ENCODE data around the gene CDIPT. TPM values are rescaled to one million over a fixed set of nuclear protein-coding genes. Genes with fewer than 3 reads are reported as not detected.

Gene CDIPT
- total and polyA plus RNA-seq, 2 of the 13 experiments (the other 11 are each of a cell fraction or from before 2014, with no cell fraction given): 54.9 to 97.5 TPM

GRCh38 chr16:29900102-29900887 lies 37.3 kb upstream of the CDIPT start, which contains the start of gene ASPHD1 (continued):
- TF ChIP-seq, protein P1, sequence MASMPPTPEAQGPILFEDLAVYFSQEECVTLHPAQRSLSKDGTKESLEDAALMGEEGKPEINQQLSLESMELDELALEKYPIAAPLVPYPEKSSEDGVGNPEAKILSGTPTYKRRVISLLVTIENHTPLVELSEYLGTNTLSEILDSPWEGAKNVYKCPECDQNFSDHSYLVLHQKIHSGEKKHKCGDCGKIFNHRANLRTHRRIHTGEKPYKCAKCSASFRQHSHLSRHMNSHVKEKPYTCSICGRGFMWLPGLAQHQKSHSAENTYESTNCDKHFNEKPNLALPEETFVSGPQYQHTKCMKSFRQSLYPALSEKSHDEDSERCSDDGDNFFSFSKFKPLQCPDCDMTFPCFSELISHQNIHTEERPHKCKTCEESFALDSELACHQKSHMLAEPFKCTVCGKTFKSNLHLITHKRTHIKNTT (CRISPR knock-in tag; IDR thresholded peaks at IDR 0.05): no peak
- TF ChIP-seq ZNF678 (CRISPR knock-in tag; IDR thresholded peaks at IDR 0.05) (peak; percentile 31; the same call in 1 of the 2 replicates), ZKSCAN5 (CRISPR knock-in tag; IDR thresholded peaks at IDR 0.05) (no peak), AKNA (CRISPR knock-in tag; IDR thresholded peaks at IDR 0.05; ENCODE audit: borderline replicate concordance) (no peak), NAIF1 (CRISPR knock-in tag; IDR thresholded peaks at IDR 0.05; ENCODE audit: borderline replicate concordance) (no peak), ZNF629 (CRISPR knock-in tag; conservative IDR thresholded peaks at IDR 0.05) (no peak), DRAP1 (CRISPR knock-in tag; IDR thresholded peaks at IDR 0.05) (no peak), ZNF552 (CRISPR knock-in tag; IDR thresholded peaks at IDR 0.05; ENCODE audit: borderline replicate concordance) (peak; percentile 67), MZF1 (CRISPR knock-in tag; IDR thresholded peaks at IDR 0.05; ENCODE audit: borderline replicate concordance) (no peak), ZNF556 (CRISPR knock-in tag; IDR thresholded peaks at IDR 0.05; ENCODE audit: borderline replicate concordance) (peak; percentile 54), KLF13 (CRISPR knock-in tag; IDR thresholded peaks at IDR 0.05) (no peak), ZNF503 (CRISPR knock-in tag; IDR thresholded peaks at IDR 0.05) (peak; percentile 20), NFE2 (CRISPR knock-in tag; IDR thresholded peaks at IDR 0.05) (no peak), TP53 (CRISPR knock-in tag; conservative IDR thresholded peaks at IDR 0.05) (no peak), ZNF749 (CRISPR knock-in tag; IDR thresholded peaks at IDR 0.05; ENCODE audit: borderline replicate concordance) (peak; percentile 90; the same call in 1 of the 2 replicates), NFE2L1 (CRISPR knock-in tag; IDR thresholded peaks at IDR 0.05; ENCODE audit: borderline replicate concordance) (0 out of 2 replicates have a peak, but pooled peaks have one; percentile 5), NR2F6 (IDR thresholded peaks at IDR 0.05) (no peak), NR2F6 (CRISPR knock-in tag; IDR thresholded peaks at IDR 0.05) (peak; percentile 66), PCBP2 (optimal IDR thresholded peaks at IDR 0.05; ENCODE audit: low read depth, low read length, poor library complexity, severe bottlenecking) (peak; percentile 84)
